GM03348 (cell line): ENCODE results near the gene LINGO3.
A peak's percentile ranks its signal among the peaks of the same experiment; 100 is the strongest.

Experiments
- DNase-seq: peaks from one replicate; pipeline ENCODE4 v3.0.0; 2012; ENCODE audit warnings: low spot score

Gene LINGO3

DNA sequence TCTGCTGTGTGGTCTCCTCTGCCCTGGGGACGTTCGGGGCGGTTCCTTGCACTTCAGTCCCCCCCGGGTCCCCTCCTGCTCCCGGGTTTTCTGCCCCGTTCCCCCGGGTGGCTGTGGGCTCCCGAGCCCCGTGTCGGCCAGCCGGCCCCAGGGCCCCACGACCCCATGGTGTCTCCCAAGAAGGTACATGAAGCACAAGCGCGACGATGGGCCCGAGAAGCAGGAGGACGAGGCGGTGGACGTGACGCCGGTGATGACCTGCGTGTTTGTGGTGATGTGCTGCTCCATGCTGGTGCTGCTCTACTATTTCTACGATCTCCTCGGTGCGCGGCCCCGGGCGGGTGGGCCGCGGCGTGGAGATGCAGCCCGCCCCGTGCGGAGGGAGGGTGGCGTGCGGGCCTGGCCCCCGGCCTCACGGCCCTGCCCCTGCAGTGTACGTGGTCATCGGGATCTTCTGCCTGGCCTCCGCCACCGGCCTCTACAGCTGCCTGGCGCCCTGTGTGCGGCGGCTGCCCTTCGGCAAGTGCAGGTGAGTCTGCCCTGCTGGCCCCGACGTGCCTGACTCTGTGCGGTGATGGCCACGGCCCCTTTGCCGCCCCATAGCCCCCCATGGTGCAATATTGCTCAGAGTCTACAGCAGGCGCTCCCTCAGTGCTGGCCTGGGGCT lies 31.8 kb upstream of the LINGO3 start:
- DNase-seq = no peak

DNA sequence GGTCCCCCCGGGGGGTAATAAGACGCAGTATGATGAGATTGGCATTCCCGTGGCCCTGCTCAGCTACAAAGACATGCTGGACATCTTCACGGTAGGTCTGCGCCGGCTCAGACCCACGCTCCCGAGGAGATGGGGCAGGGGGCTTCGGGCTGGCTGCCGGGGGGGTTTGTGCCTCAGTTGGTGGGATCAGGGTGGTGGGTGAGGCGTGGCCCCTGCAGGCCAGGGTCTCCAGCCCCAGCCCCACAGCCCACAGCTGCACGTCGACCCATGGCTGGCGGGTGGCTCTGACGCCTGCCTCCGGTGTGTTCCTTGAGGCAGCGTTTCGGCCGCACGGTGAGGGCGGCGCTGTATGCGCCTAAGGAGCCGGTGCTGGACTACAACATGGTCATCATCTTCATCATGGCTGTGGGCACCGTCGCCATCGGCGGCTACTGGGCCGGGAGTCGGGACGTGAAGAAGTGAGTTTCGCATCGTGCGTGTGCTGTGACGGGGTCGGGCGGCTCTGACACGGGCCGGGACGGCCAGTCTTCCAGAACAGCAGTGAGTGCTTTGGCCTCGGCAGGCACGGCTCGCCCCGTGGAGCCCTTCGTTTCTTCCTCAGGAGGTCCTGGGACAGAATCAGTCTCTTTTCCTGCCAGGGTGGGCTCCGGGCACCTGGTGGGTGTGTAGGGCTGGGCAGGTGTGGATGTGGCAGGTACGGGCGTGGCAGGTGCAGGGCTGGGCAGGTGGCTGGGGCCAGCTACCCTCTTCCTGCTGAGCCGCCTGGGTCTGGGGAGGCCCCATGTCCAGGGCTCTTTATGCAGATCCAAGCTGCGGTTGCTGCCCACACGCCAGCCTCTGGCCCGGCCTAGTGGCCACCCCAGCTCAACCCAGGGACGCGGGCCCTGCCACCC lies 31.0 kb upstream of the LINGO3 start:
- DNase-seq = no peak

DNA sequence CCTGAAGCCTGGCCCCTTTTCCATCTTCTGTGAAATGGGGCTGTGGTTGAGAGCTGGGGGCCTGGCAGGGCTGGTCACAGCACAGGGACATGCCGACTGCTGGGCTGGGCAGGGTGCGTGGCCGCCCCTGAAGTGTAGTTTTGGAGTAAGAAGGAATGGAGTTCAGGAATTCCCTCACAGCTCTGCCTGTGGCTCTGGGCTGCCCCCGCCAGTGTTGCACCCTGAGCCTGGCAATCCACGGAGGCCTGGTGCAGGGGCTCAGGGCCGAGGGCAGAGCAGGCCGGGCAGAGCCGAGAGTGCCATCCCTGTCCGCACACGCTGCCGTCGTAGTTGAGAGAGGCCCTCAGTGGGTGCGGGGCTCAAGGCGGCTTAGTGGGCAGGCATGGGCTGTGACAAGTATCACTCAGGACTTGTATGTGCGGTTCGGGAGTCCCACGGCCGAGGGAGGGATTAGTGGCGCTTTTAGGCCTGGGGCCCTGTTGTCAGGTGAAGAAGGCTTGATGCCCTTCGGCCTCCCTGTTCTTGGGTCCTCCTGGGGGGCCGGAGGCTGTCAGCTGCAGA lies 30.2 kb upstream of the LINGO3 start:
- DNase-seq = no peak

DNA sequence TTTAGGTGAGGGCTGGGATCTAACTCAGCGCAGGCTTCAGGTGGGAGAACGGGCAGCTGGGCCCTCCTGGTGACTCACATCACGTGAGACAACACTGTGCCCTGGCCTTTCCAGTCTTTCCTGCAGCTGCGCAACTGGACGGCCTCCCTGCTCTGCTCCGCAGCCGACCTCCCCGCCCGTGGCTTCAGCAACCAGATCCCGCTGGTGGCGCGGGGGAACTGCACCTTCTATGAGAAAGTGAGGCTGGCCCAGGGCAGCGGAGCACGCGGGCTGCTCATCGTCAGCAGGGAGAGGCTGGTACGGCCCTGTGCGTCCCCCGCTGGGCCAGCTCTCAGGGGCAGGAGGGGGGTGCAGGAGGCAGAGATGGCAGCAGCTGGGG lies 29.4 kb upstream of the LINGO3 start:
- DNase-seq = no peak

DNA sequence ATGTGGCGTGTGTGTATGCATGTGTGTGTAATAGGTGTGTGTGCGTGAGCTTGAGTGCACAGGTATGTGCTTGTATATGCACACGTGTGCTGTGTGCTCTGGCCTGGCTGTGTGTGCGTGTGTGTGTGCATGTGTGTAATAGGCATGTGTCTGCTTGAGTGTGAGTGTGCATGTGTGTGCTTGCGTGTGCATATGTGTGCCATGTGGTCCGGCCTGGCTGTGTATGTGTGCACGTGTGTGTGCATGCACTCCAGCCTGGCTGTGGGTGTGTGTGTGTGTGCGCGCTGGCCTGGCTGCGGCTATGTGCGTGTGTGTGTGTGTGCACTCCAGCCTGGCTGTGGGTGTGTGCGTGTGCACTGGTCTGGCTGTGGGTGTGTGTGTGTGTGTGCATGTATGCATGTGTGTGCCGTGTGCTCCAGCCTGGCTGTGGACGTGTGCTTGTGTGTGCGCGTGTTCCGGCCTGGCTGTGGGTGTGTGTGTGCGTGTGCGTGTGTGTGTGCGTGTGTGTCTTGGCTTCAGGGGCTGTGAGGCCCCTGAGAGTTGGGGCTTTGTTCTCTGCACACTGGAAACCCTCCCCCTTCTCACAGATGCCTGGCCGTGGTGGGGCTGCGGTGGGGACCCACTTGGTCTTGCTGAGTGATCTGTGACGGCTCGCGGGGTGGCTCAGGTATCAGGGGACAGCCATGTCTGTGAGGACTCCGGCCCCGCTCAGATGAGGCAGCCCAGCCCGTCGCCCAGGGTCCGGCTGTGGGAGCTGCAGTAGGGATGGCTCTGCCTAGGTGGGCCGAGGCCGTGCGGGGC lies 28.8 kb upstream of the LINGO3 start:
- no peak for DNase-seq

DNA sequence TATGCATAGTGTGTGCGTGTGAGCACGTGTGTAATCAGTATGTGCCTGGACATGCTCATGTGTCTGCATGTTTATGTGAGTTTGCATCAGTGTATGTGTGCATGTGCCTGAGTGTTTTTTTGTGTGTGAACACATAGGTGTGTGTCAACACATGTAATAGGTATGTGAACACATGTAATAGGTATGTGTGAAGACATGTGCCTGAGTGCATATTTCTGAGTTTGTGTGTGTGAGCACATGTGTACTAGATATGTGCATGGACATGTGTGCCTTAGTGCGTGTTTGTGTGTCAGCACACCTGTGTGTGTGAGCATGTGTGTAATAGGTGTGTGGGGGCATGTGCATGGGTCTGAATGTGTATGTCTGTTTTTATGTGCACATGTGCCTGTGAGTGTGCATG lies 27.9 kb upstream of the LINGO3 start:
- no peak for DNase-seq

DNA sequence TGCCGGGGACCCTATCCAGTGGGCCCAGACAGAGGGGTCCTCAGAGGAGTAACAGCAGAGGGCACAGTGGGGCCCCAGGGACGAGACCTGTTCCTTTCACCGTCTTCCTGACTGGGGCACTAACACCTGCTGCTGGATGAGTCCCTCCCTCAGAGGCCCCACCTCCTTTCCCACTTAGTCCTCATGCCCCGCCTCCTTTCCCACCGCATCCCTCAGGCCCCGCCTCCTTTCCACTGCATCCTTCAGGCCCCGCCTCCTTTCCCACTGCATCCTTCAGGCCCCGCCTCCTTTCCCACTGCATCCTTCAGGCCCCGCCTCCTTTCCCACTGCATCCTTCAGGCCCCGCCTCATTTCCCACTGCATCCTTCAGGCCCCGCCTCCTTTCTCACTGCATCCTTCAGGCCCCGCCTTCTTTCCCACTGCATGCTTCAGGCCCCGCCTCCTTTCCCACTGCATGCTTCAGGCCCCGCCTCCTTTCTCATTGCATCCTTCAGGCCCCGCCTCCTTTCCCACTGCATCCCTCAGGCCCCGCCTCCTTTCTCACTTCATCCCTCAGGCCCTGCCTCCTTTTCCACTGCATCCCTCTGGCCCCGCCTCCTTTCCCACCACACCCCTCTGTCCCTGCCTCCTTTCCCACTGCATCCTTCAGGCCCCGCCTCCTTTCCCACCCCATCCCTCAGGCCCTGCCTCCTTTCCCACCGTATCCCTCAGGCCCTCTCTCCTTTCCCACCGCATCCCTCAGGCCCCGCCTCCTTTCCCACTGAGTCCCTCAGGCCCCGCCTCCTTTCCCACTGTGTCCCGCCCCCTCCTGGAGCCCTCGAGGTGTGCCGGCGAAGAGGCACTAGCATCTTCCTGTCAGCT lies 27.3 kb upstream of the LINGO3 start:
- DNase-seq = no peak

DNA sequence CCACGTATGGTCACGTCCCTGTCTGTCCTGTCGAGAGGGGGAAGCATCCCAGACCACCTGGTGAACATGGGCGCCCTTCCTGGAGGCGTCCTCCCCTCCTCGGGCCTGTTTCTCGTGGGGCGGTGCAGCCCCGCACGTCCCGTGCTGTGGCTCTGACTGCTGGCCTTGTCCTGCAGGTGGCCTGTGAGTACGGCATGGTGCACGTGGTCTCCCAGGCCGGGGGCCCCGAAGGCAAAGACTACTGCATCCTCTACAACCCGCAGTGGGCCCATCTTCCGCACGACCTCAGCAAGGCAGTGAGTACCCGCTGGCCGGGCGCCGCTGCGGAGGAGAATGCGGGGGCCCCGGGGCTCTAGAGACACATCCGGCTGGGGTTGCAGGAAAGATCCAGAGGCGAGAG lies 26.5 kb upstream of the LINGO3 start:
- DNase-seq = no peak

DNA sequence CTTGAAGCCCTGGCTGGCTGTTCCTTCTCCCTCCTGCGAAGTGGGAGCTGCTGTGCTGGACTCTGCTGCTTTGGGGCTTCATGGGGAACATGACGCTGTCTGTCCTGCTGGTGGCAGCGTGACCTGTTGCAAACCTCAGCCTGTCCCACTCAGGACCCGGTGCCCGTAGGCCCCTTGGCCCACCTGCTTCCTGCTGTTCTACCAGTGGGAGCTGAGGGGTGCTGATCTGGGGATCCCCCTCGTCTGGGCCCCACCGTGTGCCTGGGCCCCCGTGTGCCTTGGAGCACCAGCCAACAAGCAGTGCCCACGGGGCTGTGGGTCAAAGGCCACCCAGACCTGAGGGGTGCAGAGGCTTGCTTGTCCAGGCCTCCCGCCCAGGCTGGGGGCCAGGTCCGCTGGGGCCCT lies 25.9 kb upstream of the LINGO3 start:
- DNase-seq = no peak

DNA sequence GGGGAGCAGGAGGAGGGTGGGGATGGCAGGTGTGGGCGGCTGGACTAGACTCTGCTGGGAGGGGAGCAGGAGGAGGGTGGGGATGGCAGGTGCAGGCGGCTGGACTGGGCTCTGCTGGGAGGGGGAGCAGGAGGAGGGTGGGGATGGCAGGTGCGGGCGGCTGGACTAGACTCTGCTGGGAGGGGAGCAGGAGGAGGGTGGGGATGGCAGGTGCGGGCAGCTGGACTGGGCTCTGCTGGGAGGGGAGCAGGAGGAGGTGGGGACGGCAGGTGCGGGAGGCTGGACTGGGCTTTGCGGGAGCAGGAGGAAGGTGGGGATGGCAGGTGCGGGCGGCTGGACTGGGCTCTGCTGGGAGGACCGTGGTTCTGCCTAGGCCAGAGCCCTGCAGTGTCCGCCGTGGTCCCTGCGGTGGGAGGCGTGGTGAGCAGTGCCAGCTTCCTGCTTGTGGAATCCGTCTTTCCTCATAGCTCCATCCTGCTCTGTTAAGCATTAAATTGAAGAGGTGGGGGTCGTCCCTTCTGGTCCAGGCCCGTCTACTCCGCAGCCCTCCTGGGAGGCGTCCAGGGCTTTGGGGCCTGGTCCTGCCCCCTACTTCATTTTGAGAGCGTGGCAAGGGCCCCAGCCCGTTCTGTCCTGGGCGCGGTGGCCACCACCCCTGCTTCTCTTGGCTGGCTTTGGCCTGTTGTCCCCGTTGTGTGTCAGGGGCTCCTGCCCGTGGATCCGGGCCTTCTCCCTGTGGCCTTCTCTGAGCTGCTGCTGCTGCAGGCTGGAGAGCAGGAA lies 25.3 kb upstream of the LINGO3 start:
- DNase-seq = no peak

DNA sequence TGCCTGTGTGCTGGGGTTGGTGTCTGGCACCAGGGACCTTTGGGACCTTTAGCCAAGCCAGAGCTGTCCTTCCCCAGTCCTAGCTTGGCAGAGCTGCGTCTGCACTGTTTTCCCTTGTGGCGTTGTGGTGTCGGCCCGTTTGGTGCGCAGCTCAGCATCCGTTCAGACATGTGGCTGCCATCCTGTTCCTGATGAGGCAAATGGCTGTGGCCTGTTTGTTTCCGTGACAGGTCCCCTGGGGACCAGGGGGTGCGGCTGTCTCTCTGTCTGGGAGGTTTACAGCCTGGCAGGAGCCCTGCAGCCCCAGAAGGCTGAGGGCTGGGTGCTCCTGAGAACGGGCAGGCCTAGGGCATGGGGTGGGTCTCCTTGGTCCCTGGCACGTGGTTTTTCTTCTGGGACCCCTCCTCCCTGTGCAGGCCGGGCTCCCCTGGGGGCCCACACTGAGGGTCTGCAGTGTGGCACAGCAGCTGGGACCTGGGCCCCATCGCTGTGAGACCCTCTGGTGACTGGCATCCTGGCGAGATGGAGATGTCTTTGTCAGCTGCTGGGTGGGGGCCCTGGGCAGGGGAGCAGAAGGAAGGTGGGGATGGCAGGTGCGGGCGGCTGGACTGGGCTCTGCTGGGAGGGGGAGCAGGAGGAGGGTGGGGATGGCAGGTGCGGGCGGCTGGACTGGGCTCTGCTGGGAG lies 24.5 kb upstream of the LINGO3 start:
- no peak for DNase-seq

DNA sequence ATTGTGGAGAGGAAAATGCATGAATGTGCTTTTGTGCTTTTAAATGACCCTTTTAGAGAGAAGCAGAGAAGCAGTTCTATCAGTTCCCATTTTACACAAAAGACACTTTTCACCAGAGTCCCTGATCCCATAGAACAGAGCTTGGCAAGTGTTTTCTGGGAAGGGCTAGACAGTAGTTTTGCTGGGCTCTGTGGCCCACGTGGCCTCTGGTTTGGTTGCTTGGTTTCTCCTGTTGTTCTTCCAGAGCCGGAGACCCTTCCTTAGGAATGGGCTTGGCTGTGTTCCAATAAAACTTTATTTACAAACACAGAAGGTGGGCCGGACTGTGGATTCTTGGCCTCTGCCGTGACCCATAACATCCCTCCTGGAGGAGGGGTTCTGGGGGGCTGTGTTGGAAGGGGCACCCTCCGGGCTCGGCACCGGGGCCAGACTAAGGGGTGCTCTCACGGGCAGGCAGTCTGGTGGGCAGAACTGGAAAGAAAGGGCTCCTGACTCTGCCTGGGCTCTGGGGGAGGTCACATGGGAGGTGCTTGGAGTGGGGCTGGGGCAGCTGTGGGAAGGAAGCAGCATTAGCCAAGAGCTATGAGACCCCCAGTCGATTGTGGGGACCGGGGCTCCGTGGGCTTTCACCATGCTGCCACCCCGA lies 23.8 kb upstream of the LINGO3 start:
- DNase-seq = no peak

DNA sequence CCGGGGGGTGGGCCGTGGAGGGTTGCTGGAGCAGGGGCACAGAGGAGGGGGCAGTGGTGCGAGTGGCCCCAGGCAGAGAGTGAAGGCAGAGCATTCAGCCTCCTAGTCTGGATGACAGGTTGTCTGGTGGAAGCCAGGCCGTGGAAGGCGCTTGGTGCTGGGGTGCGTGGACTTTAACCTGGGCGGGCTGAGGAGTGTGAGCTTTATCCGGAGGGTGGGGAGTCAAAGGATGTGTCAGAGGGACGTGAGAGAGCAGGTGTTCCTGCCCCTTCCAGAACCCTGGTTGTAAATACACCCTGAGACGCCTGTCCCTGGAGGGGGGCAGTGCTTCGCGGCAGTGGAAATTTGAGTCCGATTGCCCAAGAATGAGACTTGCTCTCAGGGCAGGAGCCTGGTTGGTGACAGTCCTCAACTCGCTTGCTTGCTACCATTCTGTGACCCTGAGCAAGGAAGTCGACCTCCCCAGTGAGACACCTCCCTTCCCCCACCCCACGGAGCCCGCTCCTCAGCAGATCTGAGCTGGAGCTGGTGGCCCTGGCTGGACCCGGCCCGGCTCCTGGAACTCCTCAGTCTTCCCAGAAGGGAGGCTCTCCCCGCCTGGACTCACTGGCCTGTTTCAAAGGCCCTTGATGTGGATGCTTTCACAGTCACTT lies 22.8 kb upstream of the LINGO3 start:
- no peak for DNase-seq

DNA sequence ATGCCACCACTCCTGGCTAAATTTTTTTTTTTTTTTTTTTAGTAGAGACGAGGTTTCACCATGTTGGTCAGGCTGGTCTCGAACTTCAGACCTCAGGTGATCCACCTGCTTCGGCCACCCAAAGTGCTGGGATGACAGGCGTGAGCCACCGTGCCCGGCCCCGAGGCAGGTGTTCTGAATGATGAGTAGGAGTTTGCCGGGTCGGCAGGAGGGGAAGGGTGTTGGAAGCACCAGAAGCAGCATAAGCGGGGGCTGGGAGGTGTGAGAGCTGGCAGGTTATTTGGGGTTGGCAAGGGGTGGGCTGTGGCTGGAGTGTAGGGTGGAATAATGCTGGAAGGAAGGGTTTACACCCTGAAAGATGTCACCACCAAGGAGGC lies 22.3 kb upstream of the LINGO3 start:
- DNase-seq = no peak

DNA sequence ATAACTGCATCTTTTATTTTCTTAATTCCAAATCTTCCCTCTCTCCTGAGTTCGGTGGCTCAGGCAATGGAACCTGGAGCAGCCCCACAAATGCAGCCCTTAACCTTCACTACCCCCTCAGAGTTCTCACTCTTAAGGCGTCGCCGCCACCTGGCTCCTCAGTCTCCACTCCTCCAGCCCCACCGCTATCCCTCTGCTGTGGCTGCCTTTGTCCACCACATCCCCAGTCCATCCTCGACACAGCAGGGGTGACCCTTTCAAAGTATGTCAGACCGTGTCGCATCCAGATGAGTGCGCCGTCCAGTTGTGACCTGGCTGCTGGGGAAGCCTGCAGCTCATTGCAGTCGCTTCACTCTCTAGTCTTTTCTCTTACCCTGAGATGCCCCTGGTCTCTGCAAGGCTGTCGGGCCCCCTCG lies 21.6 kb upstream of the LINGO3 start:
- no peak for DNase-seq

DNA sequence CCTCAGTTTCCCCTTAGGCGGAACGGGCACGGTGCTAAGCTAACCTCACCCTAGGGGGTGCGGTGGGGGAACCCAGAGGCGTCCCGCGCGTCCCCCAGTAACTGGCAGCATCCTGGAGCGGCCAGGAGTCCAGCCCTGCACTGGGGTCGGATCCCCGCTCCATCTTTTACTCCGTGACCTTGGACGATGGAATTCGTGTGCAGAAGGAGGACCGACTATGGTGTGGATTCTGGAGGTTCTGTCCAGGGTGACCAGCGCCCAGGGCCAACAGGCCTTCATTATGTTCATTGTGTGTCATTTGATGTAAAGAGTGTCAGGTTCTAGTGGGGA lies 21.2 kb upstream of the LINGO3 start:
- DNase-seq = peak; percentile 32

DNA sequence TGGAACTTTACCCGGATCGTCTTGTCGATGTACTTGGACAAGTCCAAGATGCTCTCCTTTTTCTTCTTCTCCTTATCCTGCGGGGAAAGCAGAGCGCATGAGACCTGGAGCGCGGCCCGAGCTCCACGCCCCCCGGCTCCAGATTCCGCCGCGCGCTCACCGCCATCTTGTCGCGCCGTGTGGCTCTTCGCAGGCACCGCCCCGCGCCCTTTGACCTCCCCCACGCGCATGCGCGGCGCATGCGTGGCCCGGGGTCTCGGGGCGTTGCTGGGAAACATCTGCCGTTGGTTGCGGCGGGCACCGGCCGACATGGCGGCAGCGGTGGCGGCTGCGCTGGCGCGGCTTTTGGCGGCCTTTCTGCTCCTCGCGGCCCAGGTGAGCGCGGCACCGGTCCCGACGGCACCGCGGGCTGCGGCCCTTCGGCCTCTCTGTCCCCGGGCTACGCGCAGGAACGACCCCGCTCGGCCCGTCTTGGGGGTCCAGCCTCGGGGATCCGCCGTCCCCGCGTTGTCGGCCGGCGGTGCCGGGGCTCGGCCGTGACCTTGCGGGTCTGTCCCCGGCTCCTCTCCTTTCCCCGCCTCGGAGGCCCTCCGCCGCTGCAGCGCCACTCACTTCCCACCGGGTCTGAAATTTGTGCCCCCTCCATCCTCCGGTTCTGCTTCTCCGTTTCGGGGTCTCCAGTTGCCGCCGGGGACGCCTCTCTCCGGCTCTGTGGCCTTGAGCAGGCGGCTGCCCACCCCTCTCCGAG lies 20.6 kb upstream of the LINGO3 start, which contains the start of the genes LSM7 and SPPL2B:
Gene LSM7, minus strand, starts transcription at position 186 of the 748 bp plus-strand sequence. Its CDS starts 20 bp downstream, at position 166.
Gene SPPL2B, plus strand, starts transcription at position 284 of the 748 bp plus-strand sequence. Its CDS starts 26 bp downstream, at position 310.
- DNase-seq = peak; percentile 100

DNA sequence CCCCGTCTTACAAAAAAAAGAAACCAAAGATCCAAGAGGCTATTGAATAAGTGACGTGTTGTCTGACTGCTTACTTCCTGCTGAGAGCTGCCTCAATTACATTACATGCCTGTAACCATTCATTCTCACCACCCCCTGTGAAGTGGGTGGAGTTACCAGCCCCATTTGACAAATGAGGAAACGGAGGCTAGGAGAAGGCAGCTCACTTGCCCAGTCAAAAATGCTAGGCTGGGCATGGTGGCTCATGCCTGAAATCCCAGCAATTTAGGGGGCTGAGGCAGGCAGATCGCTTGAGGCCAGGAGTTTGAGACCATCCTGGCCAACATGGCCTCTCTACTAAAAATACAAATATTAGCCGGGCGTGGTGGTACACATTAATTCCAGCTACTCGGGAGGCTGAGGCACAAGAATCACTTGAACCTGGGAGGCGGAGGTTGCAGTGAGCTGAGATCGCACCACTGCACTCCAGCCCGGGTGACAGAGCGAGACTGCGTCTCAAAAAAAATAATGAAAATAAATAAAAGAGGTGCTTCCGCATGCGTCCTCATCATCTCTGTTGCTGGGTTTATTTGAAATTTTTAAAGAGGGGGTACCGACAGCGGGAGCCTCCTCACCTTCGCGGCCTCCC lies 19.9 kb upstream of the LINGO3 start:
- peak; percentile 86 for DNase-seq
